ENCODE data around the gene CLDND2.
"Not testable (repeated sequence)": the region's sequence is repeated elsewhere in the genome, so short reads cannot be mapped to it uniquely, and the experiment has no call there.

The CLDND2 gene

GRCh38 chr19:51368366-51369282 lies at the start of gene CLDND2:
CLDND2 (minus strand) TSS chr19:51369003; CDS start chr19:51368577, 426 bp downstream.
- no peak for TF ChIP-seq YY1 (IDR thresholded peaks at IDR 0.05; ENCODE audit: insufficient read depth, insufficient read length)
- no peak for TF ChIP-seq ZNF274 (IDR thresholded peaks at IDR 0.05; ENCODE audit: low read depth, low read length)
- TF ChIP-seq SUZ12 (IDR thresholded peaks at IDR 0.05; ENCODE audit: extremely low read depth, insufficient read depth, insufficient read length), result no peak
- H3K4me1 ChIP-seq (ENCODE audit: insufficient read depth, insufficient read length), result peaks cover 4% of the 10 kb centered on the region
- H3K4me3 ChIP-seq (ENCODE audit: insufficient read length, low read depth), result peak within 1 kb of the TSS; percentile 65
- no peaks in the 10 kb centered on the region for H3K9me3 ChIP-seq (ENCODE audit: insufficient read depth, low read length)
- no peaks in the 10 kb centered on the region for H3K36me3 ChIP-seq (ENCODE audit: insufficient read depth, insufficient read length, low read length)
- H3K27me3 ChIP-seq (ENCODE audit: insufficient read depth, insufficient read length), result no peaks in the 10 kb centered on the region
- no peak for DNase-seq (ENCODE audit: low read depth, low spot score)
- peak within 1 kb of the TSS; percentile 90 for H3K9ac ChIP-seq (ENCODE audit: insufficient read length, low read depth)

- no peak for DNase-seq (ENCODE audit: low read depth, low spot score)
- H3K4me1 ChIP-seq (ENCODE audit: insufficient read depth, insufficient read length), result peaks cover 3% of the 10 kb centered on the region
- H3K4me3 ChIP-seq (ENCODE audit: insufficient read length, low read depth), result no peak overlapping the region
These were observed 49.0 kb upstream of the CLDND2 start for GRCh38 chr19:51417810-51418157.

GRCh38 chr19:51417107-51417809 lies 48.5 kb upstream of the CLDND2 start, which contains the start of gene SIGLEC10:
SIGLEC10 (minus strand) TSS chr19:51417642; CDS start chr19:51417581, 61 bp downstream.
- H3K36me3 ChIP-seq (ENCODE audit: insufficient read depth, insufficient read length, low read length), result no peaks in the 10 kb centered on the region
- H3K9ac ChIP-seq (ENCODE audit: insufficient read length, low read depth), result no peak within 1 kb of the TSS
- H3K4me1 ChIP-seq (ENCODE audit: insufficient read depth, insufficient read length), result peaks cover 3% of the 10 kb centered on the region
- no peaks in the 10 kb centered on the region for H3K9me3 ChIP-seq (ENCODE audit: insufficient read depth, low read length)
- H3K27me3 ChIP-seq (ENCODE audit: insufficient read depth, insufficient read length), result peaks cover 8% of the 10 kb centered on the region
- TF ChIP-seq ZNF274 (IDR thresholded peaks at IDR 0.05; ENCODE audit: low read depth, low read length) (no peak), SUZ12 (IDR thresholded peaks at IDR 0.05; ENCODE audit: extremely low read depth, insufficient read depth, insufficient read length) (no peak), YY1 (IDR thresholded peaks at IDR 0.05; ENCODE audit: insufficient read depth, insufficient read length) (no peak)
- no peak within 1 kb of the TSS for H3K4me3 ChIP-seq (ENCODE audit: insufficient read length, low read depth)
- DNase-seq (ENCODE audit: low read depth, low spot score), result no peak

More at GRCh38 chr19:51417810-51418157, 49.0 kb upstream of the CLDND2 start:
- Histone ChIP-seq H3K9me3 (ENCODE audit: insufficient read depth, low read length) (no peaks in the 10 kb centered on the region), H3K36me3 (ENCODE audit: insufficient read depth, insufficient read length, low read length) (no peaks in the 10 kb centered on the region), H3K27me3 (ENCODE audit: insufficient read depth, insufficient read length) (peaks cover 8% of the 10 kb centered on the region), H3K9ac (ENCODE audit: insufficient read length, low read depth) (no peak overlapping the region)
- TF ChIP-seq SUZ12 (IDR thresholded peaks at IDR 0.05; ENCODE audit: extremely low read depth, insufficient read depth, insufficient read length), result no peak
- no peak for TF ChIP-seq YY1 (IDR thresholded peaks at IDR 0.05; ENCODE audit: insufficient read depth, insufficient read length)
- no peak for TF ChIP-seq ZNF274 (IDR thresholded peaks at IDR 0.05; ENCODE audit: low read depth, low read length)

GRCh38 chr19:51416422-51416821 lies 47.6 kb upstream of the CLDND2 start:
- H3K4me1 ChIP-seq (ENCODE audit: insufficient read depth, insufficient read length); H3K9ac ChIP-seq (ENCODE audit: insufficient read length, low read depth); H3K36me3 ChIP-seq (ENCODE audit: insufficient read depth, insufficient read length, low read length); H3K27me3 ChIP-seq (ENCODE audit: insufficient read depth, insufficient read length); H3K4me3 ChIP-seq (ENCODE audit: insufficient read length, low read depth); H3K9me3 ChIP-seq (ENCODE audit: insufficient read depth, low read length); DNase-seq (ENCODE audit: low read depth, low spot score): not testable (repeated sequence)

GRCh38 chr19:51415187-51415586 lies 46.4 kb upstream of the CLDND2 start:
- H3K4me3 ChIP-seq (ENCODE audit: insufficient read length, low read depth), result no peak overlapping the region
- no peak for TF ChIP-seq ZNF274 (IDR thresholded peaks at IDR 0.05; ENCODE audit: low read depth, low read length)
- no peak for TF ChIP-seq YY1 (IDR thresholded peaks at IDR 0.05; ENCODE audit: insufficient read depth, insufficient read length)
- TF ChIP-seq SUZ12 (IDR thresholded peaks at IDR 0.05; ENCODE audit: extremely low read depth, insufficient read depth, insufficient read length), result no peak
- no peak for DNase-seq (ENCODE audit: low read depth, low spot score)
- H3K9me3 ChIP-seq (ENCODE audit: insufficient read depth, low read length), result no peaks in the 10 kb centered on the region
- H3K9ac ChIP-seq (ENCODE audit: insufficient read length, low read depth), result no peak overlapping the region
- H3K36me3 ChIP-seq (ENCODE audit: insufficient read depth, insufficient read length, low read length), result no peaks in the 10 kb centered on the region
- no peaks in the 10 kb centered on the region for H3K27me3 ChIP-seq (ENCODE audit: insufficient read depth, insufficient read length)
- peaks cover 5% of the 10 kb centered on the region for H3K4me1 ChIP-seq (ENCODE audit: insufficient read depth, insufficient read length)

- Histone ChIP-seq H3K4me1 (ENCODE audit: insufficient read depth, insufficient read length) (peaks cover 2% of the 10 kb centered on the region), H3K9me3 (ENCODE audit: insufficient read depth, low read length) (peaks cover 2% of the 10 kb centered on the region; the same call in 1 of the 2 replicates), H3K36me3 (ENCODE audit: insufficient read depth, insufficient read length, low read length) (no peaks in the 10 kb centered on the region), H3K4me3 (ENCODE audit: insufficient read length, low read depth) (no peak overlapping the region), H3K27me3 (ENCODE audit: insufficient read depth, insufficient read length) (no peaks in the 10 kb centered on the region), H3K9ac (ENCODE audit: insufficient read length, low read depth) (no peak overlapping the region)
- DNase-seq (ENCODE audit: low read depth, low spot score), result no peak
- no peak for TF ChIP-seq YY1 (IDR thresholded peaks at IDR 0.05; ENCODE audit: insufficient read depth, insufficient read length)
- no peak for TF ChIP-seq SUZ12 (IDR thresholded peaks at IDR 0.05; ENCODE audit: extremely low read depth, insufficient read depth, insufficient read length)
- no peak for TF ChIP-seq ZNF274 (IDR thresholded peaks at IDR 0.05; ENCODE audit: low read depth, low read length)
These were observed 42.3 kb upstream of the CLDND2 start for GRCh38 chr19:51410950-51411748.
